GM18499 (cell line): ENCODE results near the gene DRD4.

Source experiments
- ATAC-seq: cut with Tn5 transposase; IDR thresholded peaks from one replicate; pipeline ENCODE4 v1.9.1; 2021; ENCODE audit warnings: moderate number of reproducible peaks; ENCODE audit not compliant: insufficient read depth, unreplicated experiment

The DRD4 gene

DNA sequence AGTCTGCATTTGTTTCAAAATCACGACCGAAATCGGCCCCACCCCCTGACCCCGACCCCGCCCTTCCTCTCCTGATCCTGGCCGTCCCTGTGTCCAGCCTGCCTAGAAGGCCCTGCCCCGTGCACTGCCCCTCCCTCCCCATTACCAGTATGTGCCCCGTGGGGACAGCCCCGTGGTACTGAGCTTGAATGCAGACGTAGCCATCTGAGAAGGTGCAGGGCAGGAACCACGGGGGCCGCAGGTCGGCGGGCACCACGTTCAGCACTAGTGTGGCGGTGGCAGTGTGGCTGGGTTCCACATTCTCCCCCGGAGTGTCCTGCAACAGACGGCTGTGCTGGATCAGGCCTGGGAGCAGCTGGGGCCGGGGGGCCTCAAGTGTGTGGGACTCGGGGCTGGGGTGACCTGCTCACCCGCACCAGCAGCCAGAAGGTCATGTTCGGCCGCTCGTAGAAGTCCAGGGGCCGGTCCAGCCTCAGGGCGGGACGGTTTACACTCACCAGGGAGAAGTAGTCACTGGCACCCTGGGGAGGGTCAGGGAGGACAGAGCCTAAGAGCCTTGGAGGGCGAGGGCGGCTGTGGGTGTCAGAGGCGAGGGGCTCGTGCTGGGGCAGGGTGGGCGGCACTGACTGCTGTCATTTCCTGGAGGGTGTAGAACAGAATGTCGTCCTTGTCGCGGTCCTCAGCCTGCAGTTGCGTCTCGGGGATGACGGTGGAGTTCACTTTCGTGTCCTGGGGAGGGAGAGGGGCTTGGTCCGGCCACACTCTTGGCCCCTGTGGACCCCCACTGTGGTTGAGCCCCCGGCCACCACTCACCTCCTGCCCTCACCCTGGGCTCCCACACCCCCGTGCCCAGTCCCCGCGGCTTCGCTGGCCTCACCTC is 15.9 kb upstream of the DRD4 start:
- no peak for ATAC-seq

DNA sequence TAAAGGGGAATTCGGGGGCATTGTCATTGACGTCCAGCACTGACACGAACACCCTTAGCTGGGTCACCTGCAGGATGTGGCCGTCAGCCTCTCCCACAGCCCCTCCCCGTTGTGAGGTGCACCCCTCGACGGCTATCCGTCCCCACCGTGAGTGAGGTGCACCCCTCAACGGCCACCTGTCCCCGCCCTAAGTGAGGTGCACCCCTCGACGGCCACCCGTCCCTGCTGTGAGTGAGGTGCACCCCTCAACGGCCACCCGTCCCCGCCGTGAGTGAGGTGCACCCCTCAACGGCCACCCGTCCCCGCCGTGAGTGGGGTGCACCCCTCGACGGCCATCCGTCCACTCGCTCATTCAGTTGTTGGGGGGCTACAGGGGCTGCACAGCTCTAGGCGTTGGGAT is 15.2 kb upstream of the DRD4 start:
- no peak for ATAC-seq

DNA sequence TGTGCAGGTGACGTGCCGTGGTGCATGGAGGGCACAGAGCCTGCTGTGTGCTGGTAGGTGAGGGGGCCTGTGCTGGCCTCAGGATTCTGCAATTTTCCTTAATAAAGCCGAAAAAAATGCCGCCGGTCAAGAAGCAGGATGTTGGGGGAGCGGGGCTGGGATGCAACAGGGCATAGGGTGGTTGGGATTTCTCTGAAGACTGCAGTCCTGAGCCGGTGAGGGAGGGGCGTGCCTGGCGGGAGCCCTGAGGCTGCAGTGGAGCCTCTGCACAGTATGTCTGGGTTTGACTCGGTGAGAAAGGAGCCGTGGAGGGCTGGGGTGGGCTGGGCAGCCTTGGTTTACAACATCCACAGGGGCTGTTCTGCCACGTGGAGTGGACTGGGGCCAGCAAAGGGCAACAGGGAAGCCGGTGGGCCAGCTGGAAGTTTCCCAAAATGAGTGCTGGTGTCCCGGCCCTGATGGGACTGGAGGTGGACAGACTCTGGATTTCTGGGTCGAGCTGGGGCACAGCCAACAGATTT is 13.7 kb upstream of the DRD4 start:
- no peak for ATAC-seq

DNA sequence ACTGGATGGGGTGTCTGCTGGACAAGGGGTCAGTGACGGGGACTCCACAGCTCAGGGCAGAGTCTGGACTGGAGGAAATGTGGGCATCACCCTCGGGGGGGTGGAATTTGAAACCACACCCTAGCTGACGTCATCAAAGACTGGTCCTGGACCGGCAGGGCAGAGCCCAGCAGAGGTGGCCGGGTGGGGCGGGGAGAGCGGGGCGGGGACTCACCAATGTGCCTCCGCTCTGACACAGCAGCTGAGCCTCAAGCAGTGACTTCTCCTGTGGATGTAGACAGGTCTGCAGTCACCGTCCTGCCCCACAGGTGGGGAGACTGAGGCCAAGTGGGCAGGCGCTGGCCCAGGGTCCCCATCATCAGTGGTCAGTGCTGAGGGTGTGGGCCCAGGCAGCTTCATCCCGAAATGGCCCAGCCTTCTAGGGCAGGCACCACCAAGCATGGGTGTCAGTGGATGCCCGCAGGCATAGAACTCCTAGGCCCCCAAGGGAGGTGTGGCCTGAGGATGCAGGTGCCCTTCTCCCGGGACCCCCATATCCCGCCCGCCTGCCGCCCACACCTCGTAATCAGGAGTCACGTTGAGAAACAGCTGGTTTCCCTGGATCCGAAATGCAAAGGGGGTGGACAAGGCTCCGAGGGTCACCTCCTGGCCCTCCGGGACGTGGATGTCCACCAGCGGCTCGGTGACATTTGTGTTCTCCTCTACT is 12.9 kb upstream of the DRD4 start:
- no peak for ATAC-seq

DNA sequence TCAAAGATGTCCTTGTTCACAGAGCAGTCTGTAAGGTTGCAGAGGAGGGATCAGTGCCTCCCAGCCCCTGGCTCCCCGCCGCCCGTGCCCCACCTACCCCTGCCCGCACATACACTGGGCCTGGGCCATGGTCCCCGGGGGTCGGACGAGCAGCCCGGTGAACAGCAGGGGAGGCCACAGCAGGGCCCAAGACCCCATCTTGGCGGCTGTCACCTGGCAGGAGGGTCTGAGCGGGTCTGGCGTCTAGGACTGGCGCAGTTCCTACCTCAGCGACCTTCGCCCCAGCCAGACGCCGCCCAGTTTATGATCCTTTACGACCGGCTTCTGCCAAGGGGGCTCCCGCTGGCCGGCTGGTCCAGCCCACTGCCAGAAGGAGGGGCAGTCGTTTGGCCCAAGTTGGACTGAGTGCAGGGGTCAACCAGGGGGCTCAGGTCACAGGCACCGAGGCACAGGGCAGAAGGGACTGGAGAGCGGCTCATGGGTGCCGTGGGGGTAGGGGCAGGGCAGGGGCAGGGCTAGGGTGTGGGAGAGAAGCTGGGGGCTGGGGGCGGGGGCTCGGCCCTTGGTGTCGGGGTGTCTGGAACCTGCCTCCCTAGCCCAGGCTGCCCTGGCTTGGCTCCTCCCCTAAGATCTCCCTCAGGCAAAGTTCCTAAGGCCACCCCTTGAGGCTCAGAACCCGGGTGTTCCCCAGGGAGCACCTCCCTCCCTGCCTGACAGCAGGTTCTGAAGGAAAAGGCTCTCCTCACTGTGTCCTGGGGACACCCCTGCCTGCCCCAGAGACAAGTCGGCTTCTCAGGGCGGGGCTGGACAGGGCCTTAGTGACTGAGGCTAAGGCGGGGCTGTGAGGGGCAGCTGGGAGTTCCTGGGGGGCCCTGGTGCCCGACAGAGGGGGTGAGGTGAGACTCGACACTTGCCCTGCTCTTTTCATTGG is 12.1 kb upstream of the DRD4 start, which contains the start of gene CDHR5:
Gene CDHR5 (minus strand): TSS at position 251 of the 931 bp plus-strand sequence. CDS start 53 bp downstream, at position 198.
- no peak for ATAC-seq

DNA sequence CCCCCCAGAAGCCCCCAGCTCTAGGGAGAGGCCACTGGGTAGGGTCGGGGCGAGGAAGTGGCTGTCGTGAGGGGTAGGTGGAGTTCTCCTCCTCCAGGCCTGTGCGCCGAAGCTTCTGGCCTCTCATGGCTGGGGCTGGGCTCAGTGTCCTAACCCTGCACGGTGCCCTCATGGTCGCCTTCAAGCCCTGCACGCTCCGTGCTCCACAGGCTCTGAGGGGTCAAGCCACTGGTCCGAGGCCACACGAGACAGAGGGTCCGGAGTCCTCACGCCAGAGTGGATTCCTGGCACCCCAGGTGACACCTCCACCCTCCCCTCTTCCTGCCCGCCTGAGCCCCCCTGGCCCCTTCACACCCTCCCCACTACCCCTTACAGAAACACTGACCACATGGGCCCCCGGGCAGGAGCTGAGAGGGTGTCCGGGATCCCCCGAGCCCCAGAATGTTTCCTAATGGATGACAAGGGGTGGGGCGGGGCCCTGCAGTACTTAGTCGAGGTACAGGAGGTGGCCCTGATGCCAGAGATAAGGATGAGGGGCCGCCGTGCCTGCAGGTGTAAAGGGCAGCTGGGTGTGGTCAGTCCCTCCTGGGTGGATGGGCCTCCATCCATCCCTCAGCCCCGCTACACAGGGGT is 11.3 kb upstream of the DRD4 start:
- ATAC-seq: no peak

DNA sequence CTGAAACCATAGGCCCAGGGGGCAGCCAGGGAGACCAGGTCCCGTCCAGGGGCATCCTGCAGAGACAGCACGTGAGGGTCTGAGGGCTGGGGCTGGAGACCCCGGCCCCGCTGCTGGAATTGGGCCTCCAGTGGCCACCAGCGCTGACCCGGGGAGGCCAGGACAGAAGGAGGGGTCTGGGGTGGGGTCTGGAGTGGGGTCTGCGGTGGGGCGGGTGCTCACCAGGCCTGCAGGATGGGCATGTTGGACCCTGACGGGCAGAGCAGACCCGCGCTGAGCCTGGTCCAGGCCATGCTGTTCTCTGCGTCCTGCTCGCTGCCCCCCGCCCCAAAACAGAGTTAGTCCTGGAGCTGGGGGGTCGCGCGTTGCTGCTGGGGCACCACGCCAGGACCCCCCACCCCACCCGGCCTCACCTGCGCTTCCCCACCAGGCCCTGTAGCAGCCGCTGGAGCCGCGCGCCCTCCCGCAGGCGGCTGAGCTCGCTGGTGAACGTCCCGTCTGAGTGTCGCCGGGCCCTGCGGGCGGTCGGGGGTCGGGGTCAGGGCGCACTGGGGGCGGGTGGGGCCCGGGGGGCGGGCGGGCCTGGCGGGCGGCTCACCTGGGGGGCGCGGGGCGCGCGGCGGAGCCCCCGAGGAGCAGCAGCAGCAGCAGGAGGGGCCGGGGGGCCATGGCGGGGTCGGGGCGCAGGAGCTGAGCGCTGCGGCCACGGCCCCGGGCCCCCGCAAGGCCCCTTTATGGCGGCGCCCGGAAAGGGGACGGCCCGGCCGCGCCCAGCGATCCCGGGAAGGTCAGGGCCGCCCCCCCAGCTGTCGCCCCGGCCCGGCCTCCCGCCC is 10.4 kb upstream of the DRD4 start, which contains the start of gene SCT:
Gene SCT (minus strand): TSS at position 707 of the 833 bp plus-strand sequence. CDS start 38 bp downstream, at position 669.
- ATAC-seq: no peak

DNA sequence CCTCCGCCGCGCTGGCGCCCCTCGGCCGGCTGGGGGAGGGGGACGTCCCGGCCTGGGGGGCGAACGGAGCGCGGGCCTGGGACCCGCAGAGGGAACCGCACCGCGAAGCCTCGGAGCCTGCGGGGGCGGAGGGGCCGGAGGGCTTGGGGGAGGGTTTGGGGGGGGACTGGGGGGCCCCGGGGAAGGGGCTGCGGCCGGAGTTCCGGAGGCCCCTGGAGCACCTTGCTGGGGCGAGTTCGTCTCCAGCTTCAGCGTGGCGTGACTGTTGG is 9.8 kb upstream of the DRD4 start:
- ATAC-seq: no peak

DNA sequence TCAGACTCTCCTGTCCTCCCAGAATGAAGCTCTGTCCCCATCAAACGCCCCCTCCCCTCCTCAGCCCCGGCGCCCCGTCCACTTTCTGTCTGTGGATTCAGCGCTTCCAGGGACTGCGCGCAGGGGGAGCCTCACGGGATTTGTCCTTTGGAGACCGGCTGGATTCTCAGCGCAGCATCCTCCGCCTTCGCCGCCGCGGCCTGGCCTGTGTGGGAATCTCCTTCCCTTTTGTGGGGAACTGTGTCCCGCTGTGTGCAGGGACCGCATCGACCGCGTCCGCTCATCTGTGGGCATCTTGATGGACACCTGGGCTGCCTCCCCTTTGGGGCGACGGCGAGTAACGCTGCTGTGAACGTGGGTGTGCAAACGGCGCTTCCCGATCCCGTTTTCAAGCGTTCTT is 9.0 kb upstream of the DRD4 start:
- ATAC-seq: no peak

DNA sequence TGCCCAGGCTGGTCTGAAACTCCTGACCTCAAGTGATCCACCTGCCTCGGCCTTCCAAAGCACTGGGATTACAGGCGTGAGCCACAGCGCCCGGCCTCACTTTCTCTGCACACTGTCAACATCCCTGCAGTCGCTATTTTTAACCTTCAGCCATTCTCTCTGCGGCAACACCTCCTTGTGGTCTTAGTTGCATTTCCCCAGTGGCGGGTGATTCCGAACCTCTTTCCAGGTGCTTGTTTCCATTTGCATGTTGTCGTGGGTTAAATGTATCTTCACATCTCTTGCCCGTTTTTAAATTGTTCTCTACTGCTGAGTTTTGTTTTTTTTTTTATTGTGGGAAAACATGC is 7.9 kb upstream of the DRD4 start:
- ATAC-seq: no peak

DNA sequence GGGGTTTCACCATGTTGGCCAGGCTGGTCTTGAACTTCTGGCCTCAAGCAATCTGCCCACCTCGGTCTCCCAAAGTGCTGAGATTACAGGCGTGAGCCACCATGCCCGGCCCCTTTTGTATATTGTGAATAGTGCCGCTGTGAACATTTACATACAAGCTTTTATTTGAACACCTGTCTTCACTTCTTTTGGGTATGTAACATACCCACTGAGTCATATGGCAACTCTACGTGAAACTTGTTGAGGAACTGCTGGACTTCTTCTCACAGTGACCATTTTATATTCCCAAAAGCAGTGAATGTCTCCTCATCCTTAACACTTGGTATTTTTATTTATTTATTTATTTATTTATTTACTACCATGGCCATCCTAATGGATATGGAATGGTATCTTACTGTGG is 6.2 kb upstream of the DRD4 start:
- no peak for ATAC-seq

DNA sequence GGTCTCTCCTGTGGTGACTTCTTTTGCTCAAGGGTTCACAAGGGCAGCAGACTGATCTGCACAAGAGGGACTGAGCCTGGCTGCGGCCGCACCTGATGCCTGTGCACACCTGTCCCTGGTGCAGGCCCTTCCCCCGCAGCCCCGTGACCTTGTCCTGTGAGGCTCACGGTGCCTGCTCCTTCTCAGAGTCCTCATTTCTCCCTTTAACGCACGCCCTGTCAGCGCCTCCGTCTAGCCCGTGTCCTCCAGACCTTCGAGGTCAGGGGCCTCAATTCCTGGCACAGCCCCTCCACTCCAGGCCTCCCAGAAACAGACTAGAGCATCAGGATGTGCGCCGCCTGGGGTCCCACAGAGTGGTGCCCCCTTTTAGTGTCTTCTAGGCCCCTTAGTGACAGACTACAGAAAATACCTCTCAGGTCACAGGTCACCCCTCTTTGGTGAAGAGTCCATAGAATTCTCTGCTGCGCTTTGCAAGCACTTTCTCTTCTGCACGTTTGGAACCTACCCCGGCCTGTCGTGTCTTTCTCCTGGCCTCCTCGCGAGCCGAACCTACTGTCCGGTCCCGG is 1.0 kb upstream of the DRD4 start:
- ATAC-seq: no peak

DNA sequence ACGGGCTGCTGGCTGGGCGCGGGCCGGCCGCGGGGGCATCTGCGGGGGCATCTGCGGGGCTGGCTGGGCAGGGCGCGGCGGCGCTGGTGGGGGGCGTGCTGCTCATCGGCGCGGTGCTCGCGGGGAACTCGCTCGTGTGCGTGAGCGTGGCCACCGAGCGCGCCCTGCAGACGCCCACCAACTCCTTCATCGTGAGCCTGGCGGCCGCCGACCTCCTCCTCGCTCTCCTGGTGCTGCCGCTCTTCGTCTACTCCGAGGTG is 194 bp downstream of the DRD4 start:
- ATAC-seq: no peak

DNA sequence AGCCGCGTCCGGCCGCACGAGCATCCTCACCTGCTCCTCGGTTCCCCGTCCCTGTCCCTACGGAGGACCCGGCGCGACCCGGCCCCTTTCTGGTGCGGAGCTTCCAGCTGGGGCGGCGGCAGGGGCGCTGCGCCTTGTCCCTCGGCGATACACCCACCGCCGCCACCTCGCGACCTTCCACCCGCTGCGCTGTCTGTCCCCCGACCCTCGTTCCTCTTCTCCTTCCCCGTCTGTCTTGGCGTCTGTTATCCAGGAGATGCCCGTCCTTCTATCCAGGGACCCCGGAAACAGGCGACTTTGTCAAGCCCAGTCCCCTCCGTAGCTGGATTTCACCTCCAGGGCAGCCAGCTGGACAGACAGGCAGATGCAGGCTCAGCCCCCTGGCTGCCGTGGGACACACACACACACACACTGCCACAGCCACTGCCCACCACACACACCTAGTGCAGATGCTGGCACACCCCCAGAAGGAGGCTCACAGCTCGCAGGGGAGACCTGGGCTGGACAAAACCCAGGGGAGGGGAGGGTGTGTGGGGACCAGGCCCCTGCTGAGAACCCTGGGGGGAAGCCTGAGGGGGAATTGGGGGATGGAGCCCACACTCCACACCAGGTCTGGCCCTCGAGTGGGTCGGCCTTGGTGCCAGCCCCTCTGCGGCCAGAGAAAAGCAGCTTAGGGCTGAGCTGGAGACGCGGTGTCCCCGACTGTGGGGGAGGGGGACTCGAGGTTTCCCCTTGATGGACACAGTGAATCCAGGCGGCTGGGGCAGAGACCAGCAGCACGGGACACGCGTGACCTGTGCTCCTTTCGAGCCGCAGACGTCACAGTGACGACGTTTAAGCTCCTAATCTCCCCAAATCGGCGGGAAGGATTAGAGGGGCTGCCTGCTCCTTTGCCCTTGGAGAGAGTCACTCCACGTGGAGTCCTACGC is 788 bp downstream of the DRD4 start:
- no peak for ATAC-seq

DNA sequence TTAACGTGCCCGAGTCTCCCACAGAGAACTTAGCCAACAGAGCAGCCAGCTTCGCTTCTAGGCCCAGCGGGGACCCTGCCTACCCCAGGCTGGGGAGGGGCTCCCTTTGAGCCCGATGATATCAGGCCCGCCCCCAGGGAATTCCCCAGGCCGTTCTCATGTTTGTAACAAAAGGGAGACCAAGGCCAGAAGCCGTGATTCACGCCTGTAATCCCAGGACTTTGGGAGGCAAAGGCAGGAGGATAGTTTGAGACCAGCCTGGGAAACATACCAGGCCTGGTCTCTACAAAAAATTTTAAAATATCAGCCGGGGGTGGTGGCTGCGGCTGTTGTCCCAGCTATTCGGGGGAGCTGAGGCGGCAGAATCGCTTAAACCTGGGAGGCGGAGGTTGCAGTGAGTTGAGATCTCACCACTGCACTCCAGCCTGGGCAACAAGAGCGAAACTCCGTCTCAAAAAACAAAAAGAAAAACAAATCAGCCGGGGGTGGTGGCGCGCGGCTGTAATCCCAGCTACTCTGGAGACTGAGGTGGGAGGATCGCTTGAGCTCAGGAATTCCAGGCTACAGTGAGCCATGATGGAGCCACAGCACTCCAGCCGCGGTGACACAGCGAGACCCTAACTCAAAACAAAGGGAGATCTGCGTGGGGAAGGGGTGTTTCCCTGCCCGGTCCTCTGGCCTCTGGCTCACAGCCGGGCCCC is 1.7 kb downstream of the DRD4 start:
- no peak for ATAC-seq

DNA sequence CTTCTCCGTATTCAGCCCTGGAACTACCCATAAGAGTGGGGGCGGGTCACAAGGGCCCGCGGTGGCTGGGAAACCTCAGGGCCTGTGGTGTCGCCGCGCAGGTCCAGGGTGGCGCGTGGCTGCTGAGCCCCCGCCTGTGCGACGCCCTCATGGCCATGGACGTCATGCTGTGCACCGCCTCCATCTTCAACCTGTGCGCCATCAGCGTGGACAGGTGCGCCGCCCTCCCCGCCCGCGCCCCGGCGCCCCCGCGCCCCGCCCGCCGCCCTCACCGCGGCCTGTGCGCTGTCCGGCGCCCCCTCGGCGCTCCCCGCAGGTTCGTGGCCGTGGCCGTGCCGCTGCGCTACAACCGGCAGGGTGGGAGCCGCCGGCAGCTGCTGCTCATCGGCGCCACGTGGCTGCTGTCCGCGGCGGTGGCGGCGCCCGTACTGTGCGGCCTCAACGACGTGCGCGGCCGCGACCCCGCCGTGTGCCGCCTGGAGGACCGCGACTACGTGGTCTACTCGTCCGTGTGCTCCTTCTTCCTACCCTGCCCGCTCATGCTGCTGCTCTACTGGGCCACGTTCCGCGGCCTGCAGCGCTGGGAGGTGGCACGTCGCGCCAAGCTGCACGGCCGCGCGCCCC is 2.4 kb downstream of the DRD4 start:
- ATAC-seq: no peak

DNA sequence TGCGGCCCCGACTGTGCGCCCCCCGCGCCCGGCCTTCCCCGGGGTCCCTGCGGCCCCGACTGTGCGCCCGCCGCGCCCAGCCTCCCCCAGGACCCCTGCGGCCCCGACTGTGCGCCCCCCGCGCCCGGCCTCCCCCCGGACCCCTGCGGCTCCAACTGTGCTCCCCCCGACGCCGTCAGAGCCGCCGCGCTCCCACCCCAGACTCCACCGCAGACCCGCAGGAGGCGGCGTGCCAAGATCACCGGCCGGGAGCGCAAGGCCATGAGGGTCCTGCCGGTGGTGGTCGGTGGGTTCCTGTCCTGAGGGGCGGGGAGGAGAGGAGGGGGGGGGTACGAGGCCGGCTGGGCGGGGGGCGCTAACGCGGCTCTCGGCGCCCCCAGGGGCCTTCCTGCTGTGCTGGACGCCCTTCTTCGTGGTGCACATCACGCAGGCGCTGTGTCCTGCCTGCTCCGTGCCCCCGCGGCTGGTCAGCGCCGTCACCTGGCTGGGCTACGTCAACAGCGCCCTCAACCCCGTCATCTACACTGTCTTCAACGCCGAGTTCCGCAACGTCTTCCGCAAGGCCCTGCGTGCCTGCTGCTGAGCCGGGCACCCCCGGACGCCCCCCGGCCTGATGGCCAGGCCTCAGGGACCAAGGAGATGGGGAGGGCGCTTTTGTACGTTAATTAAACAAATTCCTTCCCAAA is 3.1 kb downstream of the DRD4 start:
- ATAC-seq: no peak
